Breast epithelium (tissue), 4 donors: Measurements from ENCODE around the gene CENPVL2. TPM values are rescaled to one million over a fixed set of nuclear protein-coding genes. Genes with fewer than 3 reads are reported as not detected.
"Not testable (repeated sequence)": the region's sequence is repeated elsewhere in the genome, so short reads cannot be mapped to it uniquely, and the experiment has no call there.

Source experiments
- DNase-seq, 2 donors: peaks; one replicate each; pipeline ENCODE4 v3.0.0-alpha.2; 2019; ENCODE audit warnings: low spot score in 2 of 2
- H3K27ac ChIP-seq, 2 donors: fragments of 200-600 bp; sonication (generic) in 1 of 2; one replicate each; pipeline ENCODE4 v1.5.1; 2016 to 2019; ENCODE audit warnings: mild to moderate bottlenecking in 1 of 2
- H3K27me3 ChIP-seq, 2 donors: fragments of 200-600 bp; sonication (generic) in 1 of 2; one replicate each; pipeline versions ENCODE4 v1.5.1 to v1.6.0; 2017 to 2019; ENCODE audit warnings: control low read depth in 1 of 2, mild to moderate bottlenecking in 1 of 2
- H3K36me3 ChIP-seq: fragments of 200-600 bp; one replicate; pipeline ENCODE4 v1.5.1; 2019
- H3K4me1 ChIP-seq, 2 donors: fragments of 200-600 bp; sonication (generic); one replicate each; pipeline ENCODE4 v1.5.1; 2016 to 2019; ENCODE audit warnings: control low read depth in 1 of 2
- H3K4me3 ChIP-seq, 3 donors: fragments of 200-600 bp; sonication (generic); 1 replicate in 2 of 3; 2 replicates in 1 of 3; pipeline ENCODE4 v1.5.1; 2016 to 2019; ENCODE audit warnings: mild to moderate bottlenecking in 3 of 3, moderate library complexity in 2 of 3
- H3K9me3 ChIP-seq, 2 donors: fragments of 200-600 bp; sonication (generic) in 1 of 2; one replicate each; pipeline ENCODE4 v1.5.1; 2016 to 2019; ENCODE audit warnings: control low read depth in 1 of 2
- POLR2A ChIP-seq: fragments of 450-650 bp; IDR thresholded peaks from one replicate; pipeline ENCODE4 v1.6.1; 2016; ENCODE audit warnings: antibody characterized with exemption, mild to moderate bottlenecking, moderate library complexity
- POLR2AphosphoS5 ChIP-seq, 3 donors: sonication (generic); formaldehyde crosslinking; IDR thresholded peaks; one replicate each; pipeline ENCODE4 v1.6.1; 2017; ENCODE audit warnings: antibody characterized with exemption in 3 of 3
- intact Hi-C: fragments of 100-400 bp; cut with DNase I; formaldehyde crosslinking; loops from one replicate; pipeline ENCODE4 v1.15.1; 2023; ENCODE audit warnings: low total_unique reads
- total RNA-seq, 3 donors: library from RNA; depleted of rRNA; stranded (reverse); fragments of >200 nt; gene quantifications; one replicate each; pipeline ENCODE4 v1.1.0, GENCODE V29; 2016
- TF ChIP-seq, protein P1 (sequence below), 3 donors: fragments of 450-650 bp; IDR thresholded peaks; one replicate each; pipeline ENCODE4 v1.5.1; 2016 to 2017; ENCODE audit warnings: antibody characterized with exemption in 3 of 3, mild to moderate bottlenecking in 3 of 3, moderate library complexity in 3 of 3

CENPVL2 gene
- total RNA-seq, 3 donors from 2014 or later = not detected

DNA sequence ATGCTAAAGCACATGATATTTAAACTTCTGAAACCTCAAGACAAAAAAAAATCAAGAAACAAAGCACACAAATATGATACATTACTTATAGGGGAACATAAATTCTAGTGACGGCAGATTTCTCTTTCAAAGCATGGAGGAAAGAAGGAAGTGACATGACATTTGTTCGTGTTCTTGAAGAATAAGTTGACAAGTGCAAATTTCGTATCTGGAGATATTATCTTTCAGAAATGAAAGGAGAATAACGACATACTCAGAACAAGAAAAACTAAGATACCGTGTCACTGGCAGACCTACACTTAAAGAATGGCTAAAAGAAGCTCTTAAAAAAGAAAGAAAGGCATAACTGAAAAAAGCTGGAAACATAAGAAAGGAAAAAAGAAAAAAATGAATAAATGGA is 16.6 kb downstream of the CENPVL2 start:
- Histone ChIP-seq H3K27ac (no peak overlapping the region), H3K27me3 (peaks cover 0 to 37% of the 10 kb centered on the region in 2 donors), H3K9me3 (no peaks in the 10 kb centered on the region), H3K4me1 (no peaks in the 10 kb centered on the region), H3K4me3 (no peak overlapping the region), H3K36me3 (no peaks in the 10 kb centered on the region)
- intact Hi-C loops = no loop called here
- TF ChIP-seq, protein P1, sequence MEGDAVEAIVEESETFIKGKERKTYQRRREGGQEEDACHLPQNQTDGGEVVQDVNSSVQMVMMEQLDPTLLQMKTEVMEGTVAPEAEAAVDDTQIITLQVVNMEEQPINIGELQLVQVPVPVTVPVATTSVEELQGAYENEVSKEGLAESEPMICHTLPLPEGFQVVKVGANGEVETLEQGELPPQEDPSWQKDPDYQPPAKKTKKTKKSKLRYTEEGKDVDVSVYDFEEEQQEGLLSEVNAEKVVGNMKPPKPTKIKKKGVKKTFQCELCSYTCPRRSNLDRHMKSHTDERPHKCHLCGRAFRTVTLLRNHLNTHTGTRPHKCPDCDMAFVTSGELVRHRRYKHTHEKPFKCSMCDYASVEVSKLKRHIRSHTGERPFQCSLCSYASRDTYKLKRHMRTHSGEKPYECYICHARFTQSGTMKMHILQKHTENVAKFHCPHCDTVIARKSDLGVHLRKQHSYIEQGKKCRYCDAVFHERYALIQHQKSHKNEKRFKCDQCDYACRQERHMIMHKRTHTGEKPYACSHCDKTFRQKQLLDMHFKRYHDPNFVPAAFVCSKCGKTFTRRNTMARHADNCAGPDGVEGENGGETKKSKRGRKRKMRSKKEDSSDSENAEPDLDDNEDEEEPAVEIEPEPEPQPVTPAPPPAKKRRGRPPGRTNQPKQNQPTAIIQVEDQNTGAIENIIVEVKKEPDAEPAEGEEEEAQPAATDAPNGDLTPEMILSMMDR (IDR thresholded peaks at IDR 0.05) = no peak
- no peak for TF ChIP-seq POLR2A
- TF ChIP-seq POLR2AphosphoS5 (IDR thresholded peaks at IDR 0.05) = no peak
- DNase-seq = no peak

DNA sequence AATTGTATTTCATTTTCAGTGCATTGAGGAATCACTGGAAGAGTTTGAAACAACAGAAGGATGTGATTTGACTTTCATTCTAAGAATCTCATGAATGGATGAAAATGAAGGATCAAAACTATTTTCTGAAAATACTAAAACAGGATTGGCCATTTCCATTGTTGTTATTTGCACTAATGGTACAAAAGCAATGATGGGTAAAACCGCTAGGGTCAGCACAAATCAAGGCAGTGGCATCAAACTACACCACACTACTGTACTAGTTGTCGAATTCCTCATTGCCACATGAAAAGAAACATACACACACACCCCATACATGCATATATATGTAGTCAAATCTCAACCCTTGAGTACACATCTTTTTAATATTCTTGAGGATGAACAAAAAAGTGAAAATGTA is 39.3 kb downstream of the CENPVL2 start:
- no peak for DNase-seq
- Histone ChIP-seq H3K27me3 (peaks cover 0 to 57% of the 10 kb centered on the region in 2 donors), H3K9me3 (no peaks in the 10 kb centered on the region)

DNA sequence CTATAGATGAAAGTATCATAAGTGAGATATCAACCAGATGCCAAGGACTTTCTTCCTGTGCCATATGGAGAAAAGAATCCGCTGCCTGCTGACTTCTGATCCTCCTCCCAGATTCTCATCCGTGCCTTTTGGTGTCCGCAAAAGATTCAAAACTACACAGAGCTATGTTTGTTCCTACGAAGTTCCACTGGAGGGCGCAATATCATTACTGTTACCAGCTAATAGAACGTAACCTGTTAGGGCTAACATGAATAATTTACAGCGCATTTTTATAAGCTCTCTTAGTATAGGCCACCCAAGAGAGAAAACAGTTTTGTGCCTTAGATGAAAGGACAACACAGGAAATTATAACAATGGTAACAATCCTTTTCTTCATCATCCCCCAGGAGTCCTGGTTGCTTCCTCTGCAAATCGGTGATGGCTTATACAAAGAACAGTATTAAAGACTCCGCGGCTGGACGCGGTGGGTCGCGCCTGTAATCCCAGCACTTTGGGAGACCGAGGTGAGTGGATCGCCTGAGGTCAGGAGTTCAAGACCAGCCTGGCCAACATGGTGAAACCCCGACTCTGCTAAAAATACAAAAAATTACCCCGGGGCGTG is 41.1 kb downstream of the CENPVL2 start:
- Histone ChIP-seq H3K4me3 (no peak overlapping the region), H3K27ac (no peak overlapping the region), H3K4me1 (no peaks in the 10 kb centered on the region), H3K9me3 (no peaks in the 10 kb centered on the region), H3K36me3 (no peaks in the 10 kb centered on the region), H3K27me3 (peaks cover 0 to 75% of the 10 kb centered on the region in 2 donors)
- intact Hi-C loops = no loop called here
- DNase-seq = no peak
- TF ChIP-seq, protein P1 (IDR thresholded peaks at IDR 0.05) = peak in 1 of 3 donors; percentile 20
- no peak for TF ChIP-seq POLR2AphosphoS5 (IDR thresholded peaks at IDR 0.05)

More for the DNA sequence above, 39.3 kb downstream of the CENPVL2 start:
- Histone ChIP-seq H3K36me3 (no peaks in the 10 kb centered on the region), H3K27ac (no peak overlapping the region), H3K4me3 (no peak overlapping the region), H3K4me1 (no peaks in the 10 kb centered on the region)
- no peak for TF ChIP-seq POLR2AphosphoS5 (IDR thresholded peaks at IDR 0.05)
- TF ChIP-seq POLR2A = no peak
- TF ChIP-seq, protein P1 (IDR thresholded peaks at IDR 0.05) = no peak
- intact Hi-C loops = no loop called here

DNA sequence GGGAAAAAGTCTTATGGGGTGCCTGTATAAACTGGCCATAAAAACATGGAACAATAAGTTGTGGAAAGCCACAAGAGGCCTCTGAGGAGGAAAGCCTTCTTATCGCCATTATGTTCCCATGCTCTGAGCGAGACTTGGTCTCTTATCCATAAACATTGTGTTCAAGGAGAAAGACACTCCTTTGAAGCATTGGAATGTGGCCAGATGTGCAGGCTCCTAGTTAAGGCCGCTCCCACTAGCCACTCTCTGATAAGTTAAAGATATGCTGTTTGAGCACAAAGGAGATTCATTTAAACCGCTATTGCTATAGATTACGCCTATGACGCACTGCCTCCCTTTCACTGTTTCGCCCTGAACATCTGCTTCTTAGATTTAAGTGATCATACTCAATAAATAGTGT is 46.1 kb downstream of the CENPVL2 start:
- H3K4me3 ChIP-seq, DNase-seq, H3K4me1 ChIP-seq, intact Hi-C loops, H3K36me3 ChIP-seq, H3K9me3 ChIP-seq, H3K27ac ChIP-seq: not testable (repeated sequence)
- H3K27me3 ChIP-seq = peaks cover 0 to 60% of the 10 kb centered on the region in 2 donors

Other genes with a start within 250 kb of the CENPVL2 start
- gene NUDT11, start 186.2 kb downstream of the CENPVL2 start, total RNA-seq = 1 to 10 TPM; 1.4 to 2.6 (median 2.2) TPM
- not detected for gene CENPVL3, start 63.9 kb downstream of the CENPVL2 start, total RNA-seq
- gene CENPVL1, start 27.7 kb upstream of the CENPVL2 start, total RNA-seq = not detected
- 1 to 10 TPM; 5.9 to 8.6 (median 7.7) TPM for gene GSPT2, start 60.6 kb upstream of the CENPVL2 start, total RNA-seq
- gene MAGED1, start 210.8 kb upstream of the CENPVL2 start, total RNA-seq = 10 to 100 TPM; 26.4 to 49.2 (median 44.9) TPM